IPS-18a (cell line): Measurements from ENCODE around the gene KIF25.

Experiments used
- H3K27ac ChIP-seq: one replicate; pipeline ENCODE4 v1.5.1; 2013; ENCODE audit warnings: low read length
- H3K27me3 ChIP-seq: one replicate; pipeline ENCODE4 v1.6.1; 2013; ENCODE audit warnings: mild to moderate bottlenecking, low read length; ENCODE audit not compliant: control insufficient read depth, insufficient read depth
- H3K36me3 ChIP-seq: one replicate; pipeline ENCODE4 v1.6.1; 2013; ENCODE audit warnings: low read depth, low read length; ENCODE audit not compliant: control insufficient read depth
- H3K4me1 ChIP-seq: one replicate; pipeline ENCODE4 v1.6.1; 2013; ENCODE audit warnings: low read depth, low read length; ENCODE audit not compliant: control insufficient read depth
- H3K4me3 ChIP-seq: one replicate; pipeline ENCODE4 v1.5.1; 2013; ENCODE audit warnings: low read length
- H3K9ac ChIP-seq: one replicate; pipeline ENCODE4 v1.6.1; 2013; ENCODE audit warnings: mild to moderate bottlenecking, low read length, moderate library complexity
- H3K9me3 ChIP-seq: one replicate; pipeline ENCODE4 v1.6.1; 2013; ENCODE audit warnings: low read depth, low read length; ENCODE audit not compliant: control insufficient read depth

The KIF25 gene, protein sequence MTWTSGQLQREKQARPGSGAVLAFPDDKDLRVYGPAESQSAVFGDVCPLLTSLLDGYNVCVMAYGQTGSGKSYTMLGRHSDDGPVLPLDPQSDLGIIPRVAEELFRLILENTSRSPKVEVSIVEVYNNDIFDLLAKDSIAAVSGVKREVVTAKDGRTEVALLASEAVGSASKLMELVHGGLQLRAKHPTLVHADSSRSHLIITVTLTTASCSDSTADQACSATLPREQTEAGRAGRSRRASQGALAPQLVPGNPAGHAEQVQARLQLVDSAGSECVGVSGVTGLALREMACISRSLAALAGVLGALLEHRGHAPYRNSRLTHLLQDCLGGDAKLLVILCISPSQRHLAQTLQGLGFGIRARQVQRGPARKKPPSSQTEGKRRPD

DNA sequence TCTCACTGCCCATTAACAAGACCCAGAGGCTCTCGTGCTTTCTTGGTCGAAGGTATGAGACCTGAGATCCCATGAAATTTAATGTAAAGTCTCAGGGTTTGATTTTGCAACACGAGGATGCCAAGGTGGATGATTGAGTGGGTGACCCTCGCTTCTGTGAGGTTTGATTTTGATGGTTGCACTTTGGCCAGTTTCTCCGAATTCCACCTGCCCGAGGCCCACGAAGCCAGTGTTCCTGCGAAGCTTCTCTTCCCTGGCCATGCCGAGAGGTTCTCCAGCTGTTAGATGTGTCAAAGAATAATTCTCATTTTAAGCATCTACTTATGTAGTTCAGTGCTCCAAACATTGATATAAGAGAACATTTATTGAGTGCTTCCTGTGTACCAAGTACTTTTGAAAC, at the start of gene KIF25:
KIF25 (plus strand) TSS at position 30 of the 400 bp plus-strand sequence. CDS start 31,915 bp downstream, outside the sequence.
- Histone ChIP-seq H3K9ac (no peak within 1 kb of the TSS), H3K4me3 (no peak within 1 kb of the TSS), H3K9me3 (no peaks in the 10 kb centered on the region), H3K36me3 (no peaks in the 10 kb centered on the region), H3K4me1 (peaks cover 3% of the 10 kb centered on the region), H3K27me3 (no peaks in the 10 kb centered on the region), H3K27ac (no peak within 1 kb of the TSS)

DNA sequence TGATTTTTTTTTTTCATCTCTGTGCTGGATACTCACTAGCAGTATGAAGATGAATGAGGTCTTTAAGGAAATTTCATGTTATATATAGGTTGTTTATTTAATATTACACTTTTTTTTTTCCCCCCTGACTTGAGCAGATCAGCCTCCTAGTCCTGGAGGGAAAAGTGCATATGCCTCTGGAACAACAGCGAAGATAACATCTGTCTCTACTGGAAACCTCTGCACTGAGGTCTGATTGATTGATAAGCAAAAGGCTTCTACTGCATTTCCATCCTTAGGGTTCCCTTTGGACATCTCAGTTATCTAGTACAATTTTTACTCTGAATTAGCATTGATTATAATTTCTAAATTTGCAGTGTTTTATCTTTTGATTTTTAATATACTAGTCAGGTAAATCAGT, 49.8 kb upstream of the KIF25 start:
- Histone ChIP-seq H3K27ac (no peak overlapping the region), H3K4me1 (no peaks in the 10 kb centered on the region), H3K4me3 (no peak overlapping the region), H3K9me3 (no peaks in the 10 kb centered on the region), H3K27me3 (no peaks in the 10 kb centered on the region), H3K36me3 (peaks cover 95% of the 10 kb centered on the region), H3K9ac (no peak overlapping the region)

DNA sequence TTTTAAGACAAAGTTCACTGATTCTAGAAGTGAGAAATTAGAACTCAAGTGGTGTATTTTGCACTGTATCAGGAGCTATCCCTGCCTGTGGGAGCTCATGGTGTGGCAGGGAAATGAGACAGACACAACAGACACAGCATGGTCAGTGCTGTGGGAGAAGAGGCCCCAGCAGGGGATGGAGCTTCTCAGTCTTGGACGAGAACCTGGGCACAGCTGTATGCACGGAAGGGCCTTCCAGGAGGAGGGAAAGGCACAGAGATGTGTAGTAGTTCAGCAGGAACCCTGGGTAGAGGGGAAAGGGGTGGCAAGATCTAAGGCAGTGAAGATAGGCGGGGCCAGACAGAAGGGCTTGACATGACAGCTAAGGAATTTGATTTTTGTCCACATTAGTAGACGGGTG, 48.8 kb upstream of the KIF25 start:
- no peaks in the 10 kb centered on the region for H3K27me3 ChIP-seq
- H3K9ac ChIP-seq: no peak overlapping the region
- H3K4me1 ChIP-seq: no peaks in the 10 kb centered on the region
- H3K27ac ChIP-seq: no peak overlapping the region
- peaks cover 92% of the 10 kb centered on the region for H3K36me3 ChIP-seq
- no peaks in the 10 kb centered on the region for H3K9me3 ChIP-seq
- no peak overlapping the region for H3K4me3 ChIP-seq

DNA sequence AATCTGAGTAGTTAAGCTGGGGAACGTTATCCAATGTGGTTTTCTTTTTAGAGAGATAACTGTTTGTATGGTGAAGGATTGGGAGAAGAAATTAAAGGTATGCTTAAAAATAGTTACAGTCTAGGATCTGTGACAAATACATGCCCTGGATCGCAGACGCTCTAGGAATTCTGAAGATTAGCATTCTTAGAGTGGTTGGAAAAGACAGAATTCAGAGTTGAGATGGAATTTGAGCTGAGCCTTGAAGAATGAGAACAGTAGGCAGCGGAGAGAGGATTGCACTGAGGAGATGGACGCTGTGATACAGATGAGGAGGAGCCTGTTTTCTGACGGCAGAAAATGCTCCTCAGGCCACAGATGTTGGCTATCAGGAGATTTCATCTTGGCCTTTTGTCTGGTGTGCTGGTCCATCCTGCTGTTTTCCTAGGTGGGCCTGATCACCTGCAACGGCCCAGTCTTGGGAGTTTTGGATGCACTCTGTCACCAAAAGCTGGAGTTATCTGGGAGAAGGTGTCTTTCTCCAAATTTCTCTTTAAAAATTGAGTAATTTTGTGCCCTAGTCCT, 48.3 kb upstream of the KIF25 start:
- Histone ChIP-seq H3K36me3 (peaks cover 87% of the 10 kb centered on the region), H3K9me3 (no peaks in the 10 kb centered on the region), H3K27me3 (no peaks in the 10 kb centered on the region), H3K9ac (no peak overlapping the region), H3K27ac (no peak overlapping the region), H3K4me3 (no peak overlapping the region), H3K4me1 (no peaks in the 10 kb centered on the region)

DNA sequence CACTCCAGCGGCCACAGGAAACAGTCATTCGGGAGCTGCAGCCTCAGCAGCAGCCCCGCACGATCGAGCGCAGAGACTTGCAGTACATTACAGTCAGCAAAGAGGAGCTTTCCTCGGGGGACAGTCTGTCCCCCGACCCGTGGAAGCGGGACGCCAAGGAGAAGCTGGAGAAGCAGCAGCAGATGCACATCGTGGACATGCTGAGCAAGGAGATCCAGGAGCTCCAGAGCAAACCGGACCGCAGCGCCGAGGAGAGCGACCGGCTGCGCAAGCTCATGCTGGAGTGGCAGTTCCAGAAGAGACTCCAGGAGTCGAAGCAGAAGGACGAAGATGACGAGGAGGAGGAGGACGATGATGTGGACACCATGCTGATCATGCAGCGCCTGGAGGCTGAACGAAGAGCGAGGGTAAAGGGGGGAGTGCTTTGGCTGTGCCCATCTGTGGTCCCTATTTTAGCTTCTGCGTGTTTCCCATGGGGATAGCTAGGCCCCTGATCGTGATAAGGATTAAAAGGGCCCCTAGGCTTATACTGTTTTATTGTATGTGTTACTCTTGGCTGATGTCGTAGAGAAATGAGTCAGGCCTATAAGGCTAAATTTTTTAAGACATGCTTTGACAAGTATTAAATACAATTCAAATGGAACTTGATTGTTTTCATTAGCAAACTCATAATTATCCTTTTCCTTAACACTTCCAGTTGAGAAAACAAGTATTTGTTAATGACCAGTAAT, 45.5 kb upstream of the KIF25 start:
- Histone ChIP-seq H3K27ac (no peak overlapping the region), H3K4me3 (no peak overlapping the region), H3K4me1 (no peaks in the 10 kb centered on the region), H3K27me3 (no peaks in the 10 kb centered on the region), H3K36me3 (peaks cover 71% of the 10 kb centered on the region), H3K9ac (no peak overlapping the region), H3K9me3 (no peaks in the 10 kb centered on the region)

DNA sequence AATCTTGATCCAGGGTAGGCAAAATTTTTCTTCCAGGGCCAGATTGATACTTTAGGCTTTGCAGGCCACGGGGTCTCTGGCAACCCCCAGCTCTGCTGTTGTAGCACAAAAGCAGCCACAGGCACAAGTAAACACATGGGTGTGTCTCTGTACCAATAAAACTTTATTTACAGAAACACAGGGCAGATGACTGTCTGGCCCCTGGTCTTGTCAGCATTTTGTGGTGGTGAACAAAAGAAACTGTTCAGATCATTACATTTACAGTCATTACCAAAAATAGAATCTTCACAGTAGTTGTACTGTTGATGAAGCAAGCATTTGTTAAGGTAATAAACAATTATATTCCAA, 45.0 kb upstream of the KIF25 start:
- Histone ChIP-seq H3K4me1 (no peaks in the 10 kb centered on the region), H3K27ac (no peak overlapping the region), H3K4me3 (no peak overlapping the region), H3K36me3 (peaks cover 71% of the 10 kb centered on the region), H3K9ac (no peak overlapping the region), H3K27me3 (no peaks in the 10 kb centered on the region), H3K9me3 (no peaks in the 10 kb centered on the region)

DNA sequence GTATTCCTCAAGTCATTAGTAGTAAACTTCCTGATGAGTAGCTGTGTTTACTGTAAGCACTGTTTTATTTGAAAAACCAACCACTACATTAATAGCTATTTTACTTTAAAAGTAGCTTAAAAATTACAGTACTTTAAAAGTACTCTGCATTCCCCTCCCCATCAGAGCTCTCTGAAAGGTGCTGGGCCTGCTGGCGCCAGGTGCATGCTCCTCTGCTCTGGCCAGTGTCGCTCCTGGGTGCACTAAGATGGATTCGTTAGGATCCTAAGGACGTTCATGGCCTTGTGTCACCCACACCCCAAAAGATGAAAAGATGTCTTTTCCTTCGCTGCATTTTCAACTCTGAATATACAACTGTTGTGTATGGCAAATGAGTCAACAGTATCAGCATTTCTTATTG, 43.9 kb upstream of the KIF25 start:
- no peak overlapping the region for H3K27ac ChIP-seq

DNA sequence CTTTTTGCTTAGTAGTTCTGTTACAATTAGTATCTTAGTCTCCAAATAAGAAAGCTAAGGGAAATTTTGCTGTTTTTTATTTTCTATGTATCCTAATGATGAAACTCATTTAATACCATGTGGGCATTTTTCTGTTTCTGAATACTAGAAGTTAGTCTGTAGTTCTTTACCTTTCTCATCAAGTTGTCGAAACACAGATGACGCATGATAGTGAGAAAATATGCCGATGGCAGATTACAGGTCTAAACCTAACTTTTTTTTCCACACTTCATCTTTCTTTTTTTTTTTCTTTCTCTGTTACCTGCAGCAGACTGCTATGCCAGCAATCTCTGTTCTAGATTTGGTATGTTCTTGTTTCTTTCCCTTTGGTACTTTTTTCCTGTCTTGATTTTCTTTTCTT, 43.3 kb upstream of the KIF25 start:
- Histone ChIP-seq H3K4me3 (no peak overlapping the region), H3K27ac (no peak overlapping the region), H3K9me3 (no peaks in the 10 kb centered on the region), H3K36me3 (peaks cover 56% of the 10 kb centered on the region), H3K4me1 (no peaks in the 10 kb centered on the region), H3K27me3 (no peaks in the 10 kb centered on the region), H3K9ac (no peak overlapping the region)

More for the DNA sequence above, 43.9 kb upstream of the KIF25 start:
- no peaks in the 10 kb centered on the region for H3K4me1 ChIP-seq
- H3K9ac ChIP-seq: no peak overlapping the region
- H3K36me3 ChIP-seq: peaks cover 62% of the 10 kb centered on the region
- no peak overlapping the region for H3K4me3 ChIP-seq
- no peaks in the 10 kb centered on the region for H3K9me3 ChIP-seq
- no peaks in the 10 kb centered on the region for H3K27me3 ChIP-seq

DNA sequence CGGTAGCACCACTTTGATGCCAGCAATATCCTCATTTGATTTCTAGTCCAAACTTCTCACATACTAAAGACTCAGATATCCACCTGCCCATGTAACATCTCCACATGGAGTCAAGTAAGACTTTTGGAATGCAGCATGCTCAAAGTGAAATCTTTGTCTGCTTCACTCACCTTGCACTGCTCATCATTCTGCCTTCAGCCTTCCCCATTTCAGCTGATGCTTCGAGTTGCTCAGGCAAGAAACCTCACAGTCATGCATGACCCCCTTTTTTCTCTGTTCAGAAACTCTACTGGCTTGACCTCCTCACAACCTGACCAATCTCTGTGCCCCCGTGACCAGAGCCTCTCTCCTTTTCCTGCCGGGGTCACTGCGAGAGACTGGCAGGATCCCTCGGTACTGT, 41.0 kb upstream of the KIF25 start:
- Histone ChIP-seq H3K36me3 (peaks cover 33% of the 10 kb centered on the region), H3K27ac (no peak overlapping the region), H3K9me3 (no peaks in the 10 kb centered on the region), H3K27me3 (no peaks in the 10 kb centered on the region), H3K4me1 (no peaks in the 10 kb centered on the region), H3K9ac (no peak overlapping the region), H3K4me3 (no peak overlapping the region)

DNA sequence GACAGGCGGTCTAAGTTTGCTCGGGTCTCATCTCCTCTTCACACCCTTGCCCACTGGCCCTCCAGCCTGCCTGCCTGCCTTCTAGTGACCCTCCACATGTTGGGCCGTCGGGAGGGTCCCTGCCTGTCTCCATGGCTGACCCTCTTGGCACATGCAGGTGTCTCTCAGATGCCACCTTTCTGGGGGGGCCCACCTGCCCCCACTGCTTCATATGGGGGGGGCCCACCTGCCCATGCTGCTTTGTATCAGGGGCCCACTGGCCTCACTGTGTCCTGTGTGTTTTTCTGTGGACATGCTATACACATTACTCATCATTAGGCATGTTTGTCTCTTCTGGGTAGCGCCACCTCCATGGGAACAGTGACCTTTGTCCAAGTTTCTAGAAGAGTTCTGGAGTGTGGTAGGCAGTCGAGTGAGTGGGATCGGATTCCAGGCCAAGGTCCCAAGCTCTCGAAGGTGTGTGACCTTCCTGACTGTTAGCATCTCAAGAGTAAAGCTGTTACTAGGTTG, 40.4 kb upstream of the KIF25 start:
- Histone ChIP-seq H3K27ac (no peak overlapping the region), H3K4me3 (no peak overlapping the region), H3K36me3 (peaks cover 27% of the 10 kb centered on the region), H3K4me1 (no peaks in the 10 kb centered on the region), H3K9me3 (no peaks in the 10 kb centered on the region), H3K27me3 (no peaks in the 10 kb centered on the region), H3K9ac (no peak overlapping the region)

DNA sequence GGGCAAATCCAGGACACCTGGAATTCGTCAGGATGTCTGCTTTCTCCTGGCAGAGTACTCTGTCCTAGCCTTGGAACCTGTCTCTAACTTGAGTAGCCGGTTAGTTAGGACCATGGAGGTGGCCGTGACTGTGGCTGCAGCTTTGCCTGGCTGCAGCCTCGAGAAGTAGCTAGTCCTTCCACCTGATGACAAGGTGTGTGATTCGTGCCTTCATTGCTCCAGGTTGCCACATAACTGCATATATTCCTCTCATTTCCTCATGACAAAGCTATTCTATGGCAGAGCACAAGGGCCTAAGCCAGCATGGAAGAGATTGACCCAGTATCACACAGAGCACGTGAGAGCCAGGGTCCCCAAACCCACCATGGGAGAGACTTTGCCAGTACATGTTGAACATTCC, 39.8 kb upstream of the KIF25 start:
- Histone ChIP-seq H3K36me3 (peaks cover 27% of the 10 kb centered on the region), H3K9me3 (no peaks in the 10 kb centered on the region), H3K9ac (no peak overlapping the region), H3K4me1 (no peaks in the 10 kb centered on the region), H3K27me3 (no peaks in the 10 kb centered on the region), H3K4me3 (no peak overlapping the region), H3K27ac (no peak overlapping the region)
